Middle frontal gyrus (tissue), 1 donor: ENCODE results near the gene PPTC7.
"Not testable (repeated sequence)": the region's sequence is repeated elsewhere in the genome, so short reads cannot be mapped to it uniquely, and the experiment has no call there.

ENCODE experiments used
- DNase-seq: peaks from one replicate; pipeline ENCODE4 v3.0.0-alpha.2; 2015; ENCODE audit warnings: low spot score; ENCODE audit errors: extremely low spot score

The PPTC7 gene, protein sequence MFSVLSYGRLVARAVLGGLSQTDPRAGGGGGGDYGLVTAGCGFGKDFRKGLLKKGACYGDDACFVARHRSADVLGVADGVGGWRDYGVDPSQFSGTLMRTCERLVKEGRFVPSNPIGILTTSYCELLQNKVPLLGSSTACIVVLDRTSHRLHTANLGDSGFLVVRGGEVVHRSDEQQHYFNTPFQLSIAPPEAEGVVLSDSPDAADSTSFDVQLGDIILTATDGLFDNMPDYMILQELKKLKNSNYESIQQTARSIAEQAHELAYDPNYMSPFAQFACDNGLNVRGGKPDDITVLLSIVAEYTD

DNA sequence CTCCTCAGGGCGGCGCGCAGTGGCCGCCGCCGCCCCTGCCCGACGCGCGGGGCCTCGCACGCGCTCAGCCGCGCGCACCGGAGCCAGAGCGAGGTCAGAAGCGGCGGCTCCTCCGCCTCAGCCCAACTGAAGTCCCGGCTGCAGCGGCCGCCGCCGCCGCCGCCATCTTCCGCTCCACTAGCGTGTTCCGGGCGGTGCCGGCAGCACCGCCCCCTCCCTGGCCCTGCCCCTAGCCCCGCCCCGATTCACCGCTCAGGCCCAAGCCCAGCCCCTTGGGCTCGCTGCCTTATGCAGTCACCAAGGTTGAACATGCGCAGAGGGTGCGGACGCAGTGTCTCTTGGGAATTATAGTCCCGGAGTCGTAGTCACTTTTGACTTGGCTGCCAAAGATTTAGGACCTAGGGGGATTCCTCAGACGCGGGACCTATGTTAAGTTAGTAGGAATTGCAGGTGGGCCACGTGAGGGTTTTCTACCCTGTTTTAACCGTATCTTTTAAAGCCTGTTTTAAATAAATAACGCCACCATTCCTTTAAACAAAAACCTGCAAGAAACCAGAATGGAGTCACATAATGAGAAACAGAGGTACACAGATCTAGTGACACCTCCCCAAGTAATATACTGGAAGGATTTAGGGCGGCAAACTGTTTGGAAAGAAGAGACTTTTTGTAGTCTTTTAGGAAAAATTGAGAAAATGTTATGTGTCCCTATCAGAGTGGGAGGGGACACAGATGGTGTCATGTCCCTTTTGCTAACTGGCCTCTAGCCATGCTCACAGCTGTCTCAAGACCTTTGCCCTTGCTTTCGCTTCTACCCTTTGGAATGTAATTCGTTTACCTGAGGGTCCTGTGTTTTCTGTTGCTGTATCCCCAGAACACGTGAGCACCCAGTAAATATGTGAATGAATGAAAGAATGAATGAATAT lies at the start of gene PPTC7:
TSS of gene PPTC7 (minus strand) at position 182 of the 923 bp plus-strand sequence. CDS start 287 bp downstream, outside the sequence.
- DNase-seq: peak; percentile 95

DNA sequence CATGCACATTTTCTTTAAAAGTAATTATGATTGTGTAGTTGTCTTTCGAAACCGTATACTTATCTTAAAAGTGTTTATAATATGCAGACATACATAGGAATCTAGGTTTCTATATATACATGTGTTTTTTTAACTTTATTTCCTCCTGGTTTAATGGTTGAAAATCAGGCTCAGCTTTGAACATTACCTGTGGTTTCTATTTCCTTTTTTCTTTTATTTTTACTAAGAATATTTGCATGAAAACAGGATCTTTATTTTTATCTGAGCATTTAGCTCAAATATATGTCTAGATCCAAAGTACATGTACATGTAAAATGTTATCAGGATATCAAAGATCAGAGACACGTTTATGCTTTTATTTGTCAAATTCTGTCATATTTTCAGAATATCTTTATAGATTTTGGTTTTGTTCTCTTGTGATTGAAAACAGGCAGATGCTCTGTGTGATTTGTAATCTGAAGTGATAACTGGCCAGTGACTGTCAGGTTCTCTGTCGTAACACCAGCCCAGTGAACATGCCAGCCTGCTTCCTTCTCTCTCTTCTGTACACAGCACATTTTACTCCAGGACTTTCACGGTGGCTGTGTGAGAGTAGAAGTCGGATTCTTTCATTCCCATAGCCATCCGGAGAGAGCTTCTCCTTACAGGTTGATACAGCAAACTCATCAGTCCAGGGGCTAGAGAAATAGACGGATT lies 44.5 kb upstream of the PPTC7 start:
- DNase-seq: no peak

DNA sequence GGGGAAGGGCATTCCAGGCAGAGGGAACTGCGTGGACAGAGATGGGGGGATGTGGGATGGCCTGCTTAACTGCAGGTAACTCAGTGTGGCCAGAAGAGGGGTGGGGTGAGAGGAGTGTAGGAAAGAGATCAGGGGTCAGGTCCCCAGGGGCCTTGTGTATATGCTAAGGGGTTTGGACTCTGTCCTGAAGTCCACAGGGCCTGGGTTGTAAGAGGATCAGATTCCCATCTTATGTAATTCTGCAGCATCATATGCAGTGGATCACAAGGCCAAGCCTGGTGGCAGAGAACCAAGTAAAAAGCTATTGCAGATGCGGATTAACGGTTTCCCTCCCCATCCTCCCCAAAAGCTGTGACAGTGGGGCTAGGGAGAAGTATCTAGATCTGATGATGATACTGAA lies 39.5 kb upstream of the PPTC7 start:
- DNase-seq: no peak

DNA sequence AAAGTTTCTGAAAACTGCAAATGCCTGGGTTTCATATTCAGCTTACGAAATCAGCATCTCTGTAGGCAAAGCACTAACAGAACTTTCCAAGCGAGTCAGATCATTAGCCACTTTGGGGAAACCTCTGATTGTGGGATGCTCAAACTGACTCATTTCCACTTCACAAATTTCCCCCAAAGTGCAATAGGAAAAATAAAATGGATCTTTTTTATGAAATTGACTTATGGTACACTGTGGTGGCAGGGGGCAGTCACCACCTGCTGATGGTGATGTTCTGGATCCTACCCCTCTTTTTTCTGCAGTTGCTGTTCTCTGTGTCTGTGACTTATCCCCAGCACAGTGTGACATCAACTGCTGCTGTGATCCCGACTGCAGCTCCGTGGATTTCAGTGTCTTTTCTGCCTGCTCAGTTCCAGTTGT lies 36.4 kb upstream of the PPTC7 start:
- no peak for DNase-seq

DNA sequence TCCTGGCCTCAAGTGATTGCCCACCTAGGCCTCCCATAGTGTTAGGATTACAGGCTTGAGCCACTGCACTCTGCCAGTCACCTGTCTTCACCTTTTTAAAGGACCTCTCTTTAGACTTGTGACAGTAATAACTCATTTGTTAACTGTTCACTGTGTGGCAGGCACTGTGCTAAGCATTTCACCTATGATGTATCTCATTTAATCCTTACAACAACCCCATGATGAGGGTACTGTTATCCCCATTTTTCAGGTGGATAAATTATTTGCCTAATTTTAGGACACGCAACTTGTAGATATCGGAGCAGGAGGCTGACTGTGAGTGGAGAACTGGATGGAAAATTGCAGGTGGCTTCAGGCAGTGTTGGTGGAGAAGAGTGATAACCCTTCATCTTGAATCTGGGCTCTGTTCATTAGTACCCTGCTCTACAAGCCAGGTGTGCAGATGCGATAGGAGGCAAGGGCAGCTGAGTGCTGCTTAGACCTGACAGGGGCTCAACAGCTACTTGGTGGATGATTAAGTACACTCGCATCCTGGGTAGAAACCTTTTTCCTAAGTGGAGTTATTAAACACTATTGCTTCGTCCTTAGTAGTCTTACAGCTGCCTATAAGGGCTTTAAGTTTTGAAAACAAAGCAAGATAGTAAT lies 33.5 kb upstream of the PPTC7 start:
- DNase-seq: no peak

DNA sequence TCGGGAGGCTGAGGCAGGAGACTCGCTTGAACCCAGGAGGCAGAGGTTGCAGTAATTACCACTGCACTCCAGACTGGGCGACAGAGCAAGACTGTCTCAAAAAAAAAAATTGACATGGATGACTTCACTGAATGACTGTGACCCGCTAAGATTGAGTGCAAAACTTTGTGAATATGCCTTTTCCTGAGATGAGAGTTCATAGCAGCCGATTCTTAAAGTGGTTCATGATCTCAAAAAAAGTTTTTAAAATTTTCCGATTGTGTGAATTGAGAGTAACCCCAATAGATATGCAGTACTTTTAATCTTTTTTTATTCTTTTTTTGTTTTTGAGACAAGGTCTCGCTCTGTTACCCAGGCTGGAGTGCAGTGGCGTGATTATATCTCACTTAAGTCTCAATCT lies 32.1 kb upstream of the PPTC7 start:
- no peak for DNase-seq

DNA sequence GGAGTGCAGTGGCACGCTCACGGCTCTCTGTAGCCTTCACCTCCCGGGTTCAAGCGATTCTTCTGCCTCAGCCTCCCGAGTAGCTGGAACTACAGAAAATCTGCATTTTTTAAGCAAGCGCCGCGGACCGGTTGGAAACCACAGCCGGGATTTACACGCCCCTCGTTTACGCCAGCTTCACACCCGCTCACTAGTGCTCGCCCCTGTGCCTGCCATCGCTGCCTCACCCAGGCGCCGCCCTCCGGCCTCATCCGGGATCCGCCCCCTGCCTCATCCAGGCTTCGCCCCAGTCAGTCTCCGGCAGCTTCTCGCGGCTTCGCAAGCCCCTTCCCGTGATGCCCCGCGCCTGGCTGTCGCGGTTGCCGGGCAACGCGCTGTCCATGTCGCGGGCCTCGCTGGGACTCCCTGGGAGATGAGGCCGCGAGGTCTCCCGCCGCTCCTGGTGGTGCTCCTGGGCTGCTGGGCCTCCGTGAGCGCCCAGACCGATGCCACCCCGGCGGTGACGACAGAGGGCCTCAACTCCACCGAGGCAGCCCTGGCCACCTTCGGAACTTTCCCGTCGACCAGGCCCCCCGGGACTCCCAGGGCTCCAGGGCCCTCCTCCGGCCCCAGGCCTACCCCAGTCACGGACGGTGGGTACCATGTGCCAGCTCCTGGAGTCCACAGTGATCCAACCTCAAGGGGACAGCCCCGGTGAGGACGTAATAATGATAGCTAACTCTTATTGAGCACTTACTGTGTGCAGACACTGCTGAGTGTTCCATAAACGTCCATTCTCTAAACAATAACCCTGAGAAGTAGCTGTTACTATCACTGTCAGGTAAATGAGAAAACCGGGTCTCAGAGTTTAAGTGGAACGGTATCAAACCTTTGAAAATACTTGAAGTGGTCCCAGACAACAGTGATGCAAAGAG lies 30.9 kb upstream of the PPTC7 start, which contains the start of gene TCTN1:
TSS of gene TCTN1 (plus strand) at position 359 of the 914 bp plus-strand sequence. CDS start at position 413, 54 bp downstream.
- peak; percentile 93 for DNase-seq

DNA sequence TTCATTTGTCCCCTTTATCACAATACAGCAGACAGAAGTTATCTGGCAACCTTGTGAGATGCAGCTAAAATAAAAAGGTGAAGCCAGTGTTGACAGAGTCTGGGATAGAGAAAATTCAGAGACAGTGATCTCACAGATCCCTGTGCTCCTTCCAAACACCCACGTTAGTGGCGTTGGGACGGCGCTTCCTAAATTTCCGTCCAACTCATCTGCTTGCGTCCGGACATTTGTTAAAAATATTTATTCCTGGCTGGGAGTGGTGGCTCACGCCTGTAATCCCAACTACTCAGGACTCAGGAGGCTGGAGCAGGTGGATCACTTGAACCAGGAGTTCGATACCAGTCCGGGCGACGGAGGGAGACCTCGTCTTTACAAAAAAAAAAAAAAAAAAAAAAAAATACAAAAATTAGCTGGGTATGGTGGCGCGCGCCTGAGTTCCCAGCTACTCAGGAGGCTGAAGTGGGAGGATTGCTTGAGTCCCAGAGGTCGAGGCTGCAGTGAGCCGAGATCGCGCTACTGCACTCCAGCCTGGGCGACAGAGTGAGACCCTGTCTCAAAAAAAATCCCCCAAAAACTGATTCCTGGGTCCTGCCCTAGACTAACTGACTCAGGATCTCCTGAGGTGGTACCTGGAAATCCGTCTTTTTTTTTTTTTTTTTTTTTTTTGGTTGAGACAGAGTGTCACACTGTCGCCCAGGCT lies 30.1 kb upstream of the PPTC7 start:
- no peak for DNase-seq

DNA sequence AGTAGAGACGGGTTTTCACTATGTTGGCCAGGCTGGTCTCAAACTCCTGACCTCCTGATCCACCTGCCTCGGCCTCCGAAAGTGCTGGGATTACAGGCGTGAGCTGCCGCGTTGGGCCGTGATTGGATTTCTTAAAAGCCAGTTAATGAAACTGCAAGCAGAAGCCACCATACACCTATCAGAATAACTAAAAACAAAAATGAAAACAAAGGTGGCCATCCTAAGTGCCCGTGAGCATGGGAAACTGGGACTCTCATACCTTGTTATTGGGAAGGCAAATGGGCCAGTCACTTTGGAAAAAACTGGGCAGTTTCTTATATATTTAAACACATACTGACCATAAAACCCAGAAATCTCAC lies 23.1 kb upstream of the PPTC7 start:
- DNase-seq: no peak

DNA sequence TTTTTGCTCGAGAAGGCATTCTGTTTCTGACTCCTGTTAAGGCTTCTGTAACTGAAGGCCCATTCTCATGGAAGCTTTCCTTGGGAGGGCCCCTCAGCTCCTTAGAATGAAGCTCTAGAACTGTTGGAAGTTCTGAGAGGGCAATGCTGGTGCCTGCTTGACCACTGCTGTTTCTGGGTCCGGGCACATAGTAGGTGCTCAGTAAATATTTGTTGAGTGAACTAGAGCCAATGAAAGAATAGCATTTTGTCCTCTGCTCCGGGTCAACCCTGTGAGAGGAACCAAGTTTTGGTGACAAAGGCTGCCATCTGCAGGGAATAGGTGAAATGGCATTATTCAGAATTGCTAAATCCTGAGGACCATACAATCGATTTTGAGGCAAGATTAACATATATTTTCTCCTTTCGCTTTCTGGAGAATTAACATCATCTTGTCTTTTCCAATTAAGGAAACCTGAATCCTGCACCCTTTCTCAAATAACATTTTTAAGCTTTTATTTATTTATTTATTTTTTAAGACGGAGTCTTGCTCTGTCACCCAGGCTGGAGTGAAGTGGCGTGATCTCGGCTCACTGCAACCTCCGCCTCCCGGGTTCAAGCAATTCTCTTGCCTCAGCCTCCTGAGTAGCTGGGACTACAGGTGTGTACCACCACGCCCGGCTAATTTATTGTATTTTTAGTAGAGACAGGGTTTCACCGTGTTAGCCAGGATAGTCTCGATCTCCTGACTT lies 19.1 kb upstream of the PPTC7 start:
- not testable (repeated sequence) for DNase-seq

DNA sequence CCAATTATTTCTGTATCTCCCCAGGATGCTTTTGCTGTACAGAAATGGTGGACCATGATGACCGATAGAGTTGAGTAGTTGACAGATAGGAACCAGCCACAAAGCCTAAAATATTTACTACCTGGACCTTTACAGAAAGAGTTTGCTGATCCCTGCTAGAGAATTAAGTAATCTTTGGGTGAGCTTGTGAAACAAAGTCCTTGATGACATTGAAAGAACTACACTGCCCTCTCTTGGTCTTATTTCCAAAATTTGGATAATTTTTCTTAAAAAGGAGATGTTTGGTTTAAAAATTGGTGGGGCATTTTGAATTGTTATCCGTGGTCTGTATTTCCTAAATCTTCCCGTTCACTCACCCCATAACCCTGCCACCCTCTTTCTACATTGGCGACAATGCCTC lies 17.1 kb upstream of the PPTC7 start:
- no peak for DNase-seq

DNA sequence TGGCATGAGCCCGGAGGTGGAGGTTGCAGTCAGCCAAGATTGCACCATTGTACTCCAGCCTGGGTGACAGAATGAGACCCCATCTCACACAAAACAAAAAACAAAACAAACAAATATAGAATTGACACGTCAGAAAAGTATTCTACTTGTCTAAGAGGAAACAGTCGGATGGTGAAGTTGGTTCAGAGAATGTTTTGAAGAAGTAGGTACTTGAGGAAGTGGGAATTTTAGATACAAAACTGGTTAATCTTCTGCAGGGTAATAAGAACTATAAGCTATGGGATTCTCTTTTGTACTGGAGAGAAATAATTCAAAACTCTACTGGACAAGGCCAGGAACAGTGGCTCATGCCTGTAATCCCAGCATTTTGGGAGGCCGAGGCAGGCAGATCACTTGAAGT lies 16.2 kb upstream of the PPTC7 start:
- no peak for DNase-seq

DNA sequence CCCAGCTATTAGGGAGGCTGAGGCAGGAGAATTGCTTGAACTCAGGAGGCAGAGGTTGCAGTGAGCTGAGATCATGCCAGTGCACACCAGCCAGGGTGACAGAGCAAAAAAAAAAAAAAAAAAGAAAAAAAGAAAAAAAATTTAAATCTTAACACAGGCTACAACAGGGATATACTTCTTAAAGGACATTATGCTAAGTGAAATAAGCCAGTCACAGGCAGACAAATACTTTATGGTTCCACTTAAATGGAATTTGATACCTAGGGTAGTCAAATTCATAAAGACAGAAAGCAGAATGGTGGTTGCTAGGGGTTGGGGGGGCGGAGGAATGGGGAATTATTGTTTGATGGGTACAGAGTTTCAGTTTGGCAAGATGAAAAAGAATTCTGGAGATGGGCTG lies 14.8 kb upstream of the PPTC7 start:
- no peak for DNase-seq

DNA sequence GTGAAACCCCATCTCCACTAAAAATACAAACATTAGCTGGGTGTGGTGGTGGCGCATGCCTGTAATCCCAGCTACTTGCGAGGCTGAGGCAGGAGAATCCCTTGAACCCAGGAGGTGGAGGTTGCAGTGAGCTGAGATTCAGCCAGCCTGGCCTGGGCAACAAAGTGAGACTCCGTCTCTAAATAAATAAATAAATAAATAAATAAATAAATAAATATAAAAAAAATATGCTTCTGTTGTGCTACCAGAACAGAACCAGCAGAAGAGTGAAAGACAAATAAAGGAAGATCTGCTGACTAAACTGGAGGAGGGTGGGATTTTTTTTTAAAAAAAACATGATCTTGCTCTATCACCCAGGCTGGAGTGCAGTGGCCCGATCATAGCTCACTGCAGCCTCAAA lies 9.8 kb upstream of the PPTC7 start:
- DNase-seq: not testable (repeated sequence)

DNA sequence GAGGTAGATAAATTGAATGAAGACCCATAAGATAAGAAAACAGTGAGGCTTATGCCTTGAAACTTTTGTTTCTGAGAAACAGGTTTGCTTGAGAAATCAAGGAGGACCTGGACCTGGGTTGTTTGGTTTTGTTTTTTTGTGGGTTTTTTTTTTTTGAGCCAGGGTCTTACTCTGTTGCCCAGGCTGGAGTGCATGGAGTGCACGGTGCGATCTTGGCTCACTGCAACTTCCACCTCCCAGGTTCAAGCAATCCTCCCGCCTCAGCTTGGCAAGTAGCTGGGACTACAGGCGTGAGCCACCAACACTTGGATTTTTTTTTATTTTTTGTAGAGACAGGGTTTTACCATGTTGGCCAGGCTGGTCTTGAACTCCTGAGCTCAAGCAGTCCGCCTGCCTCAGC lies 9.0 kb upstream of the PPTC7 start:
- DNase-seq: no peak

DNA sequence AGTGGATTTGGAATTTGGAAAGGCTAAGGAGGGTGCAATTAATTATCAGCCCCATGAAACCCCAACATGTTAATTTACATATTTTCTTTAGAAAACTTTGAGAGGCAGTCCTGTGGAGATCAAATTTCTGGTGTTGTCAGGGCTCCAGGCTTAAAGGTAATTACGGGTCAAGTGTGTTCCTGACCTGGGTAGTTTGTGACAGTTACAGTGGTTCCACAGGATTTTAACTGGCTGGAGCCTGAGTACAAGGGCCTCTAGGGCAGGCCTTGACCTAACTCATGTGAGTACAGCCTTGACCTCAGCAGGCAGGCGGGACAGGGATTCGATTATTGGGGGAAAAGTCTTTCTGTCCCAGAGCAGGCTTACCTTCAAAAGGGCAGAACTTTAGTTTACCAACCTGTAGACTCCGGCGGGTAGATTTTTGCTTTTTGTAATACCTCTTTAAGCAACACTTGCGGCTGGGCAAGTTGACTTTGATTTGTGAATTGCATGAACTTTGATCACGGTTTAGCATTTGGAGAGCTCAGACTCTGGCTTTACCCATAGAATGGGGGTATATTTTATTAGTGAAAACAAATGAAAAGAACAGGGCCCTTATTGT lies 8.4 kb upstream of the PPTC7 start:
- no peak for DNase-seq

DNA sequence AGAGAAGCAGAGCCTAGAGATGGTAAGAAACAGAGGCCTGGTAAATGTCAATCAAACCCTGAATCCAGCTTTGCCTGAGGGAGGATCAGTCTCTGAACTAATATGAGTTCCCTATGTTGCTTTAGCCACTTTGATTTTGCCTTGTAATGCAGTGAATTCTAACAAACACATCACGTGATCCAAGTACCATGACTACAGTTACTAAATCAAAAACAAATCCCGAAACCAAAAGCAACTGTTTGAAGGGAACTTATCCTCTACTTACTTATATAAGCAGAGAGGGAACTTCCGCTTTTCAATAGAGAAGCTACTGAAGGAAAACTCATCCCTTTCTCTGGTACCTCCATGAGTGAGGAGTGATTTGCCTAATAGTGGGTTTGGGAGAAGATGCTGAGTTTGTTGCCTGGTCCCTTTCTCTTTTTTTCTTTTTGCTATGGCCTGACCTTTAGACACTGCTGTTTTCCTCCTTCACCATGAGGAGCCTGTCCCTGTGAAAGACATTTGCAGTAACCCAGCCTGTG lies 7.7 kb upstream of the PPTC7 start:
- no peak for DNase-seq

DNA sequence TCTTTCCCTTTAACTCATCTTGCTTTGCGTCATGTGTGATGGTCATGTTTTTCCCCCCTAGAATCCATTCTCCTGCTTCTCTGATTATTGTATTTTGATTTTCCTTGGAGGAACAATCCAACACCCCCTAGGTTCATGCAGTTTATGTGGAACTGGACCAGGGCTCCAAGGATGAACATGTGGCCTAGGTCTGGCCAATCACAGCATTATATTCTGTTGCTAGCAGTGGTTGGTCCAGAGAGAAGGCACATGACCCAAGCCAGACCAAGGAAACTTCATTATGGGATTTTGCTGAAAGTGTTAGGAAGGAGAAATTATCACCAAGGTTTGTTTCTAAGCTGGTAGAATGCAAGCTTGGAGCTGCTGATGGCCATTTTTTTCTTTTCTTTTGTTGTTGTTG lies 6.9 kb upstream of the PPTC7 start:
- no peak for DNase-seq
